Spleen (tissue), 7 donors: ENCODE data around the gene CAPN9.

ENCODE experiments used
- POLR2A ChIP-seq, 3 donors: fragments of 450-650 bp; IDR thresholded peaks; one replicate each; pipeline ENCODE4 v1.5.1; 2017; ENCODE audit warnings: antibody characterized with exemption in 3 of 3, mild to moderate bottlenecking in 1 of 3
- POLR2AphosphoS5 ChIP-seq, 3 donors: sonication (generic); formaldehyde crosslinking; IDR thresholded peaks; one replicate each; pipeline ENCODE4 v1.5.1; 2017; ENCODE audit warnings: antibody characterized with exemption in 3 of 3
- TF ChIP-seq, protein P1 (sequence below), 11 experiments: fragments of 200-600 bp in 7 of 11; fragments of 450-650 bp in 4 of 11; sonication (generic) in 4 of 11; IDR thresholded peaks in 8 of 11; conservative IDR thresholded peaks in 3 of 11; 1 replicate in 7 of 11; 2 replicates in 4 of 11; pipeline versions ENCODE4 v1.4.0 to v1.8.0; 2016 to 2021; ENCODE audit warnings: antibody characterized with exemption in 11 of 11, inconsistent platforms in 4 of 11, mild to moderate bottlenecking in 1 of 11
- donor health status: DM: no; HTN: no; CAD: no; lungs with moderate emphysema.
- donor health status: DM: no; HTN: no; CAD: no.
- donor health status: DM: no; HTN: no; CAD: no.

DNA sequence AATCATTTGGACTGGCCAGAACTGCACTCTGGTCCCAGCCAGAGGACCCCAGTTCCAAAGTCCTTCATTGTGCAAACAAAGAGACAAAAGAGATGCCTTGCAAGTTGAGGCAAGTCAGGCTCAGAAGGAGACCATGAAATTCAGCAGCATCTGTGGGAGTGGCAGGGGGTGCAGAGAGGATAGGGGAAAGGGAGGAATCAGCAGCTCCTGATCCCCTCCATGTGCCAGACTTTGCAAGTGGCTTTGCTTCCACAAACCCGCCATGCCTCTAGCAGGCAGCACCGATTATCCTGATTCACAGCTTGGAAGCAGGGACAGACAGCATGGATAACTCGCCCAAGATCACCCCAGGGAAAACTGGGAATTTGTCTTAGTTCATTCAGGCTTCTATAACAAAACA, 2.1 kb upstream of the CAPN9 start:
- TF ChIP-seq, protein P1, sequence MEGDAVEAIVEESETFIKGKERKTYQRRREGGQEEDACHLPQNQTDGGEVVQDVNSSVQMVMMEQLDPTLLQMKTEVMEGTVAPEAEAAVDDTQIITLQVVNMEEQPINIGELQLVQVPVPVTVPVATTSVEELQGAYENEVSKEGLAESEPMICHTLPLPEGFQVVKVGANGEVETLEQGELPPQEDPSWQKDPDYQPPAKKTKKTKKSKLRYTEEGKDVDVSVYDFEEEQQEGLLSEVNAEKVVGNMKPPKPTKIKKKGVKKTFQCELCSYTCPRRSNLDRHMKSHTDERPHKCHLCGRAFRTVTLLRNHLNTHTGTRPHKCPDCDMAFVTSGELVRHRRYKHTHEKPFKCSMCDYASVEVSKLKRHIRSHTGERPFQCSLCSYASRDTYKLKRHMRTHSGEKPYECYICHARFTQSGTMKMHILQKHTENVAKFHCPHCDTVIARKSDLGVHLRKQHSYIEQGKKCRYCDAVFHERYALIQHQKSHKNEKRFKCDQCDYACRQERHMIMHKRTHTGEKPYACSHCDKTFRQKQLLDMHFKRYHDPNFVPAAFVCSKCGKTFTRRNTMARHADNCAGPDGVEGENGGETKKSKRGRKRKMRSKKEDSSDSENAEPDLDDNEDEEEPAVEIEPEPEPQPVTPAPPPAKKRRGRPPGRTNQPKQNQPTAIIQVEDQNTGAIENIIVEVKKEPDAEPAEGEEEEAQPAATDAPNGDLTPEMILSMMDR (IDR thresholded peaks at IDR 0.05 in 8 of 11, conservative IDR thresholded peaks at IDR 0.05 in 3 of 11): no peak
- no peak for TF ChIP-seq POLR2AphosphoS5 (IDR thresholded peaks at IDR 0.05)
- no peak for TF ChIP-seq POLR2A (IDR thresholded peaks at IDR 0.05)
